H9 (cell line): ENCODE results near the gene CCDC82. TPM values are rescaled to one million over a fixed set of nuclear protein-coding genes. Genes with fewer than 3 reads are reported as not detected.

Experiments
- DNase-seq: peaks from one replicate; pipeline ENCODE4 v3.0.0-alpha.2; 2017
- H2AFZ ChIP-seq: one replicate; pipeline ENCODE4 v1.6.1; 2013; ENCODE audit warnings: mild to moderate bottlenecking, low read length, control low read depth, moderate library complexity
- H2AK5ac ChIP-seq: 2 replicates; pipeline ENCODE4 v1.6.1; 2013; ENCODE audit warnings: low read length, control low read depth, mixed read lengths; ENCODE audit not compliant: insufficient read length
- H2BK120ac ChIP-seq: one replicate; pipeline ENCODE4 v1.6.1; 2013; ENCODE audit warnings: low read depth, mild to moderate bottlenecking, low read length, control low read depth, inconsistent platforms; ENCODE audit not compliant: poor library complexity, severe bottlenecking
- H2BK12ac ChIP-seq: 2 replicates; pipeline ENCODE4 v1.6.1; 2013; ENCODE audit warnings: low read length, control low read depth, mixed read lengths, low read depth; ENCODE audit not compliant: insufficient read length
- H2BK15ac ChIP-seq: 2 replicates; pipeline ENCODE4 v1.6.1; 2013; ENCODE audit warnings: low read depth, low read length, control low read depth
- H2BK20ac ChIP-seq: one replicate; pipeline ENCODE4 v1.6.1; 2013; ENCODE audit warnings: low read depth, mild to moderate bottlenecking, low read length, control low read depth, inconsistent platforms; ENCODE audit not compliant: poor library complexity, severe bottlenecking
- H2BK5ac ChIP-seq: 2 replicates; pipeline ENCODE4 v1.6.1; 2013; ENCODE audit warnings: low read length, control low read depth, mixed read lengths; ENCODE audit not compliant: insufficient read length
- H3K14ac ChIP-seq: 2 replicates; pipeline ENCODE4 v1.6.1; 2013; ENCODE audit warnings: low read length, control low read depth; ENCODE audit not compliant: insufficient read depth
- H3K18ac ChIP-seq: 2 replicates; pipeline ENCODE4 v1.6.1; 2013; ENCODE audit warnings: low read depth, mild to moderate bottlenecking, mixed read lengths, low read length, control low read depth; ENCODE audit not compliant: insufficient read length
- H3K23ac ChIP-seq: 2 replicates; pipeline ENCODE4 v1.6.1; 2013; ENCODE audit warnings: low read length, control low read depth, mixed read lengths, low read depth; ENCODE audit not compliant: insufficient read length
- H3K23me2 ChIP-seq: 2 replicates; pipeline ENCODE4 v1.6.1; 2013; ENCODE audit warnings: low read depth, mild to moderate bottlenecking, mixed read lengths, low read length, control low read depth; ENCODE audit not compliant: insufficient read length, poor library complexity, severe bottlenecking
- H3K27ac ChIP-seq: 2 replicates; pipeline ENCODE4 v1.5.1; 2013; ENCODE audit warnings: low read length, control low read depth, mixed read lengths, low read depth; ENCODE audit not compliant: insufficient read length
- H3K27me3 ChIP-seq: 2 replicates; pipeline ENCODE4 v1.6.1; 2013; ENCODE audit warnings: low read length, control low read depth, inconsistent platforms; ENCODE audit not compliant: insufficient read depth
- H3K4ac ChIP-seq: 2 replicates; pipeline ENCODE4 v1.6.1; 2013; ENCODE audit warnings: low read depth, mild to moderate bottlenecking, control low read depth, inconsistent platforms, low read length, moderate library complexity
- H3K4me1 ChIP-seq: 2 replicates; pipeline ENCODE4 v1.6.1; 2013; ENCODE audit warnings: low read length, control low read depth, inconsistent platforms; ENCODE audit not compliant: insufficient read depth
- H3K4me2 ChIP-seq: 2 replicates; pipeline ENCODE4 v1.6.1; 2013; ENCODE audit warnings: low read length, control low read depth, mixed read lengths; ENCODE audit not compliant: insufficient read length, insufficient read depth
- H3K56ac ChIP-seq: 2 replicates; pipeline ENCODE4 v1.6.1; 2013; ENCODE audit warnings: low read depth, mild to moderate bottlenecking, mixed read lengths, low read length, control low read depth; ENCODE audit not compliant: insufficient read length
- H3K79me1 ChIP-seq: 2 replicates; pipeline ENCODE4 v1.6.1; 2013; ENCODE audit warnings: low read depth, mild to moderate bottlenecking, moderate library complexity, low read length, control low read depth, inconsistent platforms; ENCODE audit not compliant: insufficient read depth, poor library complexity, severe bottlenecking
- H3K79me2 ChIP-seq: 2 replicates; pipeline ENCODE4 v1.6.1; 2013; ENCODE audit warnings: low read length, control low read depth, inconsistent platforms; ENCODE audit not compliant: insufficient read depth
- H3K9ac ChIP-seq: 2 replicates; pipeline ENCODE4 v1.6.1; 2013; ENCODE audit warnings: low read length, control low read depth, mixed read lengths; ENCODE audit not compliant: insufficient read length; ENCODE audit errors: extremely low read depth
- H3K9me3 ChIP-seq: one replicate; pipeline ENCODE4 v1.6.1; 2013; ENCODE audit warnings: low read depth, low read length, inconsistent platforms; ENCODE audit not compliant: control insufficient read depth
- H3T11ph ChIP-seq: one replicate; pipeline ENCODE4 v1.6.1; 2013; ENCODE audit warnings: mild to moderate bottlenecking, low read length, control low read depth, inconsistent platforms
- H4K20me1 ChIP-seq: one replicate; pipeline ENCODE4 v1.6.1; 2013; ENCODE audit not compliant: control insufficient read depth, insufficient read length, insufficient read depth
- H4K5ac ChIP-seq: 2 replicates; pipeline ENCODE4 v1.6.1; 2013; ENCODE audit warnings: low read depth, mild to moderate bottlenecking, mixed read lengths, low read length, control low read depth; ENCODE audit not compliant: insufficient read length
- H4K8ac ChIP-seq: replicated peaks from 2 replicates; pipeline ENCODE4 v1.6.1; 2013; ENCODE audit warnings: low read length, control low read depth, mixed read lengths, low read depth; ENCODE audit not compliant: insufficient read length
- H4K91ac ChIP-seq: 2 replicates; pipeline ENCODE4 v1.6.1; 2013; ENCODE audit warnings: low read depth, mild to moderate bottlenecking, moderate library complexity, mixed read lengths, low read length, control low read depth; ENCODE audit not compliant: insufficient read length
- H3K27ac Mint-ChIP-seq, 3 experiments: 2 replicates in 2 of 3; 3 replicates in 1 of 3; pipeline ENCODE4 v1.8.0; 2020 to 2021; ENCODE audit warnings: mixed read lengths in 3 of 3, mild to moderate bottlenecking in 1 of 3, moderate library complexity in 1 of 3
- H3K27me3 Mint-ChIP-seq: 2 replicates; pipeline ENCODE4 v1.8.0; 2021; ENCODE audit warnings: low read depth, mild to moderate bottlenecking, moderate library complexity, mixed read lengths
- H3K36me3 Mint-ChIP-seq, 3 experiments: 2 replicates in 2 of 3; 3 replicates in 1 of 3; pipeline ENCODE4 v1.8.0; 2020 to 2021; ENCODE audit warnings: low read depth in 3 of 3, mixed read lengths in 3 of 3; ENCODE audit not compliant: insufficient read depth in 1 of 3
- H3K4me1 Mint-ChIP-seq, 2 experiments: 2 replicates each; pipeline ENCODE4 v1.8.0; 2020; ENCODE audit warnings: mixed read lengths in 2 of 2
- H3K4me3 Mint-ChIP-seq, 2 experiments: 2 replicates in 1 of 2; 3 replicates in 1 of 2; pipeline ENCODE4 v1.8.0; 2020 to 2021; ENCODE audit warnings: mild to moderate bottlenecking in 2 of 2, mixed read lengths in 2 of 2, moderate library complexity in 1 of 2
- H3K9me3 Mint-ChIP-seq, 2 experiments: 2 replicates in 1 of 2; 3 replicates in 1 of 2; pipeline ENCODE4 v1.8.0; 2020; ENCODE audit warnings: mild to moderate bottlenecking in 2 of 2, mixed read lengths in 2 of 2, moderate library complexity in 1 of 2
- WGBS: extraction: QIAGEN DNeasy Blood & Tissue Kit; methylation state at CpG from one replicate; pipeline ENCODE4 v1.1.7; 2013; ENCODE audit warnings: missing lambda C conversion rate, low lambda C conversion rate, mixed read lengths; ENCODE audit not compliant: insufficient read length; ENCODE audit errors: extremely low coverage; 5-methylcytosine and 5-hydroxymethylcytosine counted together
- total RNA-seq: library from RNA; stranded (reverse); gene quantifications from 2 replicates; pipeline ENCODE4 v1.2.1, GENCODE V29; 2021
- TF ChIP-seq, protein P1 (sequence below): fragments of 200-600 bp; sonication (generic); conservative IDR thresholded peaks from 3 replicates; pipeline ENCODE4 v1.8.0; 2021; ENCODE audit warnings: antibody characterized with exemption, mild to moderate bottlenecking

Gene CCDC82
- total RNA-seq, 1 experiment from 2014 or later = 17.4 TPM

DNA sequence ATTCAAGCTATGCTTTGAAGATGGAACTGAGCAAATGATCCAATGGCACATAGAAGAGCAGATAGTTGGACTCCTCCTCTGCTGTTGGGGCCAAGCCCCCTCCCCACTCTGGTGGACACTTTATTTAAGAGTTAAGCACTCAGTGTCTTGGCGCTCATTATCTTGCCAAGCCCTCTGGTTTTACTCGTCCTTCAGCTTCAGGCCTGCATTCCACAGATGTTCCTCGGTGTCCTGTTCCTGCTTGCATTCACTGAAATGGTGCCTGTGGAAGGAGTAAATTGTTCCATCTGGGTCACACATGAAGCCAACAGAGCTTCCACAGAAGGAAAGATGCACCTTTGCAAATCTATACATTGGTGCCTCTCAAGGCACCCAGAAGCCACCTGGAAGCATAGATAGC, 72.8 kb downstream of the CCDC82 start:
- DNase-seq = no peak
- no peaks in the 10 kb centered on the region for H4K20me1 ChIP-seq
- no peak overlapping the region for H2BK5ac ChIP-seq
- Mint-ChIP-seq H3K27ac (no peak overlapping the region), H3K4me1 (peaks cover 35 to 49% of the 10 kb centered on the region in 2 experiments), H3K36me3 (no peaks in the 10 kb centered on the region; a peak in 1 of 7 replicates), H3K9me3 (no peaks in the 10 kb centered on the region), H3K27me3 (no peaks in the 10 kb centered on the region), H3K4me3 (no peak overlapping the region)
- TF ChIP-seq, protein P1, sequence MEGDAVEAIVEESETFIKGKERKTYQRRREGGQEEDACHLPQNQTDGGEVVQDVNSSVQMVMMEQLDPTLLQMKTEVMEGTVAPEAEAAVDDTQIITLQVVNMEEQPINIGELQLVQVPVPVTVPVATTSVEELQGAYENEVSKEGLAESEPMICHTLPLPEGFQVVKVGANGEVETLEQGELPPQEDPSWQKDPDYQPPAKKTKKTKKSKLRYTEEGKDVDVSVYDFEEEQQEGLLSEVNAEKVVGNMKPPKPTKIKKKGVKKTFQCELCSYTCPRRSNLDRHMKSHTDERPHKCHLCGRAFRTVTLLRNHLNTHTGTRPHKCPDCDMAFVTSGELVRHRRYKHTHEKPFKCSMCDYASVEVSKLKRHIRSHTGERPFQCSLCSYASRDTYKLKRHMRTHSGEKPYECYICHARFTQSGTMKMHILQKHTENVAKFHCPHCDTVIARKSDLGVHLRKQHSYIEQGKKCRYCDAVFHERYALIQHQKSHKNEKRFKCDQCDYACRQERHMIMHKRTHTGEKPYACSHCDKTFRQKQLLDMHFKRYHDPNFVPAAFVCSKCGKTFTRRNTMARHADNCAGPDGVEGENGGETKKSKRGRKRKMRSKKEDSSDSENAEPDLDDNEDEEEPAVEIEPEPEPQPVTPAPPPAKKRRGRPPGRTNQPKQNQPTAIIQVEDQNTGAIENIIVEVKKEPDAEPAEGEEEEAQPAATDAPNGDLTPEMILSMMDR = no peak
- no peak overlapping the region for H3K14ac ChIP-seq
- no peak overlapping the region for H3K27ac ChIP-seq
- H2BK15ac ChIP-seq = no peak overlapping the region
- no peak overlapping the region for H4K5ac ChIP-seq
- H2BK120ac ChIP-seq = no peak overlapping the region
- WGBS = no CpG with 5 or more reads among the region's 3 CpGs
- H3K23me2 ChIP-seq = no peaks in the 10 kb centered on the region
- no peak overlapping the region for H3T11ph ChIP-seq
- H3K4me2 ChIP-seq = no peak overlapping the region
- no peak overlapping the region for H3K56ac ChIP-seq
- H3K18ac ChIP-seq = no peak overlapping the region
- no peak overlapping the region for H2BK20ac ChIP-seq
- no peak overlapping the region for H2AFZ ChIP-seq
- no peak overlapping the region for H2BK12ac ChIP-seq
- no peak overlapping the region for H3K9ac ChIP-seq
- no peak overlapping the region for H4K91ac ChIP-seq
- peaks cover 2% of the 10 kb centered on the region; the same call in 1 of the 2 replicates for H3K79me2 ChIP-seq
- H3K79me1 ChIP-seq = no peaks in the 10 kb centered on the region
- no peak overlapping the region for H4K8ac ChIP-seq
- peaks cover 9% of the 10 kb centered on the region; the same call in 1 of the 2 replicates for H3K4me1 ChIP-seq
- H2AK5ac ChIP-seq = no peak overlapping the region
- no peak overlapping the region for H3K23ac ChIP-seq
- no peak overlapping the region for H3K4ac ChIP-seq
- H3K9me3 ChIP-seq = no peaks in the 10 kb centered on the region
- H3K27me3 ChIP-seq = no peaks in the 10 kb centered on the region
